ENCODE results near the gene PDE10A.
"Not testable (repeated sequence)": the region's sequence is repeated elsewhere in the genome, so short reads cannot be mapped to it uniquely, and the experiment has no call there.

- TF ChIP-seq CTCF (conservative IDR thresholded peaks at IDR 0.05; ENCODE audit: low read depth, low read length); EZH2 (IDR thresholded peaks at IDR 0.05; ENCODE audit: low read length, unreplicated experiment); EZH2phosphoT487 (IDR thresholded peaks at IDR 0.05; ENCODE audit: borderline replicate concordance, low read length): not testable (repeated sequence)
Observed at GRCh38 chr6:165459605-165460301, 203.3 kb downstream of the PDE10A start.

All from PC-3 (cell line).